ENCODE results near the gene ETV6.

Gene ETV6

GRCh38 chr12:11761869-11762567, 112.5 kb downstream of the ETV6 start:
- ATAC-seq = no peak

GRCh38 chr12:11762723-11763326, 113.4 kb downstream of the ETV6 start:
- ATAC-seq = no peak

GRCh38 chr12:11763760-11764520, 114.5 kb downstream of the ETV6 start:
- no peak for ATAC-seq

- no peak for ATAC-seq
Observed at GRCh38 chr12:11764837-11765236, 115.4 kb downstream of the ETV6 start.

- peak; percentile 44 to 54 for ATAC-seq
Observed at GRCh38 chr12:11765421-11765816, 115.9 kb downstream of the ETV6 start.

- peak; percentile 95 to 97 for ATAC-seq
Observed at GRCh38 chr12:11765817-11766794, 116.6 kb downstream of the ETV6 start.

GRCh38 chr12:11767029-11767724, 117.7 kb downstream of the ETV6 start:
- no peak for ATAC-seq

GRCh38 chr12:11767798-11768197, 118.3 kb downstream of the ETV6 start:
- ATAC-seq = no peak

- ATAC-seq = no peak
Observed at GRCh38 chr12:11768233-11768965, 118.9 kb downstream of the ETV6 start.

- ATAC-seq = no peak
Observed at GRCh38 chr12:11769723-11770514, 120.4 kb downstream of the ETV6 start.

- peak; percentile 21 to 41 for ATAC-seq
Observed at GRCh38 chr12:11771356-11771755, 121.9 kb downstream of the ETV6 start.

- ATAC-seq = peak; percentile 74 to 75
Observed at GRCh38 chr12:11771895-11772502, 122.5 kb downstream of the ETV6 start.

GRCh38 chr12:11773889-11774677, 124.6 kb downstream of the ETV6 start:
- ATAC-seq = no peak

- ATAC-seq = no peak
Observed at GRCh38 chr12:11774821-11775220, 125.3 kb downstream of the ETV6 start.

- ATAC-seq = no peak
Observed at GRCh38 chr12:11776316-11776715, 126.8 kb downstream of the ETV6 start.

GRCh38 chr12:11777451-11777850, 128.0 kb downstream of the ETV6 start:
- no peak for ATAC-seq

- ATAC-seq = no peak
Observed at GRCh38 chr12:11777962-11778361, 128.5 kb downstream of the ETV6 start.

- no peak for ATAC-seq
Observed at GRCh38 chr12:11778713-11779685, 129.5 kb downstream of the ETV6 start.
